SHP77 treated with DMSO at 0.1 percent for 48 hours (cell line): ENCODE data around the gene CRB2.

ENCODE experiments used
- DNase-seq: peaks from one replicate; lab custom pipeline; 2025; lab: John Stamatoyannopoulos, UW

The CRB2 gene

GRCh38 chr9:123421801-123422455 lies 65.9 kb downstream of the CRB2 start:
- DNase-seq = no peak

GRCh38 chr9:123422635-123423310 lies 66.8 kb downstream of the CRB2 start:
- DNase-seq = no peak

GRCh38 chr9:123423311-123423640 lies 67.3 kb downstream of the CRB2 start:
- DNase-seq = no peak

GRCh38 chr9:123424131-123424530 lies 68.1 kb downstream of the CRB2 start:
- DNase-seq = no peak

- DNase-seq = no peak
Measured at GRCh38 chr9:123424552-123425225, 68.7 kb downstream of the CRB2 start.

- DNase-seq = no peak
Measured at GRCh38 chr9:123425261-123425821, 69.3 kb downstream of the CRB2 start.

GRCh38 chr9:123425836-123426365 lies 69.9 kb downstream of the CRB2 start:
- no peak for DNase-seq

GRCh38 chr9:123426406-123426805 lies 70.4 kb downstream of the CRB2 start:
- no peak for DNase-seq
